GM21723 (cell line): Measurements from ENCODE around the gene GPX2.

Experiments
- ATAC-seq: cut with Tn5 transposase; IDR thresholded peaks from one replicate; pipeline ENCODE4 v1.9.1; 2021; ENCODE audit warnings: mild to moderate bottlenecking, moderate library complexity; ENCODE audit not compliant: unreplicated experiment

GPX2 gene

DNA sequence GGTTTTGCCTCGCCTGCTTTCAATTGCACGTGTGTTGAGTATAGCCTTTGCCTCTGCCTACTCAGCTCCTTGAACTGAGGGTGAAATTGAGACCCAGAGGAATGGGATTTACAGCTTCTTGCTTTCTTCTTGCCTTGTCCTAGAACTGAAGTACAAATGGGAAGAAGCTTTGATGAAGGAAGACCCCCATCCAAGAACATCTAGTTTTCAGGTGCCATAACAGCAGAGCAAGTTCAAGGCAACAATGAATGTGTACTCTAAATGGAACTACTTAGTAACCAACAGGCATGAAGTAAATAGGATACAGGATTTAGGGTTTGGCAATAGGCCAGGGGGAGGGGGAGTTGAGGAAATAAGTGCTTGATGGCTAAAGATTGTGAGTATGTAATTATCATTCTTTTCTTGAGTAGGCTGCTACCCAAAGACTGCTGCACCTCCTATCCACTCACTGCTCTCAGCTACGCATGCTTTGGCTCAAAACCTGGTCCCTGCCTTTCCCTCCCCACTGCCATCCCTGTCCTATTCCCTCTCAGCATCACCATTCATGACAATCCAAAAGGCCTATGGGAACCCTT is 2.1 kb downstream of the GPX2 start:
- ATAC-seq, result no peak

GRCh38 chr14:64939817-64940190 is 2.7 kb downstream of the GPX2 start:
- no peak for ATAC-seq

GRCh38 chr14:64938972-64939816 is 3.4 kb downstream of the GPX2 start:
- ATAC-seq, result no peak

GRCh38 chr14:64937821-64938193 is 4.7 kb downstream of the GPX2 start:
- ATAC-seq, result no peak

DNA sequence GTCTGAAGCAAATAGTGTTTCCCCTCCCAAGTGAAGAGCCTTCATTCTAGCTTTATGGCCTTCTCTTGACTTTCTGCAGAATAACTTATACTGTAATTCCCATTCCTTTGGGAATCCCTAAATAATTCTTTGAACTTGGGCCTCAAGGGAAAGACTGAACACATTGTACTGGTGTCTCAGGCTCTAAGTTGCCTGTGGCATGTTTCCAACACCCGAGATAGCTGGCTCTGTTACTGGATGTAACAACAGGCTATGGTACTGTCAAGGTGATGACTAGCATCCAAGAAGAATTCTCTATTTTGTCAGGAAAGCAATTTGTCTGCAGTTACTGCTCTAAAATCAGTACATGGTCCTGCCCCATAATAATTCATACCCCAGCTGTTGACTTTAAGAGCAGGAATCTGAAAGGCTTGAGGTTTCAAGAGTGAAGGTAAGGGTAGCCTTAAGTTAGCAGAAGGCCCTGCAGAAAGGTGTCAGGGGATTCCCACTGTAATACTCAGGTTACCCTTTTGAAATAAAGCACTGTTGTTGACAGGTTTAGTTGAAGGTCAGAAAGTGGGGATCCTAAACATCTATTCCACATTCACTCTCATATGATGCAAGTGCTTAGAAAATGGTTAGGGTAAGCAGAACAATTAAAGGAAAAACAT is 5.2 kb downstream of the GPX2 start:
- ATAC-seq, result no peak

- ATAC-seq, result no peak
Measured at GRCh38 chr14:64935508-64935907, 7.0 kb downstream of the GPX2 start.

- ATAC-seq, result no peak
Measured at GRCh38 chr14:64934338-64934929, 8.1 kb downstream of the GPX2 start.

DNA sequence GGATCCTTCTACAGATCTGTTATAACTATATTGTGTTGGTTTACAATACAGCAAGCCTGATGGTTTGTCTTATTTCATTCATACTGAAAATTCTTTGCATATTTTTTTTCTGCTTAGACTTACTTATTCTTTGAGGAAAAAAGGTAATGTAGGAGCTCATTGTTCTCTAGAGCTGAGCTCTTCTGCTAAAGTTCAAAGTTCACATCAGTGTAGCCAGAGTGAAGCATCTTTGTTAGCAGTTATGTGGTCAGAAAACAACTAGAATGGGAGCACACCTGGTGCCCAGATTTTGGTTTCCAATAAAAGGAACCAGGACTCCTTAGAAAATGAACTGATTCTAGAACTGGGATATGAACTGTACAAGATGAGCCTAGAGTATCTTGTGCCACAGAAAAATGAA is 10.3 kb downstream of the GPX2 start:
- no peak for ATAC-seq

DNA sequence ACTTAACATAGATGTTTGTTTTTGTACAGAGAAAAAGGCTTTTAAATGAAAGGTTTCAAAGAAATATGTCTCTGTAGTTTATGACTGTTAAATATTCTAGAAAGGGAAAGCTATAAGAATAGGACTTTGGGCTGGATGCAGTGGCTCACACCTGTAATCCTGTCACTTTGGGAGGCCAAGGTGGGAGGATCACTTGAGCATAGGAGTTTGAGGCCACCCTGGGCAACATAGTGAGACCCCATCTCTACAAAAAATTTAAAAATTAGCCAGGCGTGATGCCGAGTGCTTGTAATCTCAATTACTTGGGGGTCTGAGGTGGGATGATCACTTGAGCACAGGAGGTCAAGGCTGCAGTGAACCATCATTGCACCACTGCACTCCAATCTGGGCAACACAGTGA is 11.4 kb downstream of the GPX2 start:
- ATAC-seq, result no peak

- ATAC-seq, result no peak
Measured at GRCh38 chr14:64930085-64930843, 12.3 kb downstream of the GPX2 start.

DNA sequence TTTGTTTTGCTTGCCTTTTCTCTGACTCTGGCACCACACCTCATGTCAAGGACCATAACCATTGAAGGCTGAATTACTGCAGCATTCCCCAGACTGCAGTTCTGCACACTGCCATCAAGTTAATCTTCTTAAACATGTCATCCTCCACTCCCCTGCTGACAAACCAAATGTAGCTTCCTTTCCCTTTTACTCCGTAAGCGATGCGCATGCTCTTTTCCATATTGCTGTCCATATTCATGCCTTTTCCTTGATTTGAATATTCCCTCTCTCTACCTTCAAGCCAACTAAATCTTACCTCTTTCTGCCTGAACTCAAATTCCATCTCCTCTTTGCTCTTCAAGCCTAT is 13.6 kb downstream of the GPX2 start:
- no peak for ATAC-seq

DNA sequence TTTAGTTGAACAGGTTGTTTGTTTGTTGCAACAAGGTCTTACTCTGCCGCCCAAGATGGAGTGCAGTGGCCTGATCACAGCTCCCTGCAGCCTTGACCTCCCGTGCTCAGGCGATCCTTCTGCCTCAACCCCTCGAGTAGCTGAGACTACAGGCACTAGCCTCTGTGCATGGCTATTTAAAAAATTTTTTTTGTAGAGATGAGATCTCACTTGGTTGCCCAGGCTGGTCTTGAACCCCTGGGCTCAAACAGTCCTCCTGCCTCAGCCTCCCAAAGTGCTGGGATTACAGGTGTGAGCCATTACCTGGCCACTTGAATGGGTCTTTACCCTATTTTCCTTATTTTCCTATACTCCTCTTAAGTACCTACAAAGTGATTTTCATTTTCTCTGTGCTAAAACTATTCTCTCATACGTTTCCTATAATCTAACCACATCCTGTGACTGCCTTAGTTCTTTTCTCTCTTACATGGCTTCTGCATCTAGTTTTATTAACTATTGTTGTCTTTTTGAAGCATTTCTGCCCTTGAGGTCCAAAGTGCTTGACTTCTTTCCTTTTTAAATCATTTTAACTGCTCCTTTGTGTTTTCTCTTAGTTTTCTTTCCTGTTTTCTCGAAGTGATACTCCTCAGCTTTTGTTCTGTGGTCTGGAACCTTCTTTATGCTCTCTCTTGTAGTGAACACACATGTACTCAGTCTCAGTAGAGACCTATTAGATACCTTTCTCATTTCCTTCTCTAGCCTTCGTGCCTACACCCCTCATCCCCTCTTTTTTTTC is 14.1 kb downstream of the GPX2 start:
- peak; percentile 83 for ATAC-seq

GRCh38 chr14:64927031-64927430 is 15.5 kb downstream of the GPX2 start:
- ATAC-seq, result no peak

DNA sequence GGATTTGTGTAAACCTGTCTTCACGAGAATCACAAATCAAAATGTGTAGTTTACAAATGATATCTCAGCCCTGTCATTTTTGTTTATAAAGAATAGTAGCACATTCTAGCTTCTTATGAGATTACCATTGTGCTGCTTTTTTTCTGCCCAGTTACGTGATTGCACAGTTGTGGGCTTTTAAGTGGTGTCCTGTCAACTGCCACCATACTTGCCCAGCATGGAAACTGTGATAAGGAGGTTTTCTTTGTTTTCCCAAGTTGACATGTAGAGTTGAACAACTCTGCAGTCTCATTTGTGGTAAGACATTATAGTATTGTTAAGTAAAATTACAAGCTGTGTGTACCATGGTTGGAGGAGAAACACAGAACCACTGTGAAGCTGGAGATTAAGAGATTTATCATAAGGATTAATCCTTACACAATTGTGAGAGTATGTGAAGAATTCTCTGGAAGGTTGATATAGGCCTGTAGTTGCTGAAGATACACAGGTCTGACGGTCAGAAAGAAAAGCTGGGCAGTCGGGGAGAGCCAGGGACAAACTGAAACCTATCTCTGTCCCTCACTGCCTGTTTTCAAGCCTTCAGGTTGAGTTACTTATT is 16.0 kb downstream of the GPX2 start:
- no peak for ATAC-seq

DNA sequence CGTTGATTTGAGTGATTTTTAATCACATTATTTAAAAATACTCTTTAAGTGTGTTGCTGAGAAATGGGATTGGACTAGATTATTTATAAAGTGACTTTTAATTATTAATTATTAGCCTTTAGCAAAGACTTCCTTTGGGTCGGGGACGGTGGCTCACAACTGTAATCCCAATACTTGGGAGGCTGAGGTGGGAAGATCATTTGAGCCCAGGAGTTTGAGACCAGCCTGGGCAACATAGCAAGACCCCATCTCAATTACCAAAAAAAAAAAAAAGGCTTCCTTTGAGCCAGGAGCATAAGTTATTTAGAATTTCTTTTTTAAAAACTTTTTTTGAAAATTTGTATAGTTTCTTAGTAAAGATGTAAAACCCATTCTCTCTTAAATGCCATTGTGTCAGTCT is 19.5 kb downstream of the GPX2 start:
- no peak for ATAC-seq

- ATAC-seq, result no peak
Measured at GRCh38 chr14:64920465-64920864, 22.1 kb downstream of the GPX2 start.

- ATAC-seq, result no peak
Measured at GRCh38 chr14:64919618-64920017, 22.9 kb downstream of the GPX2 start.

GRCh38 chr14:64919215-64919614 is 23.3 kb downstream of the GPX2 start:
- no peak for ATAC-seq

DNA sequence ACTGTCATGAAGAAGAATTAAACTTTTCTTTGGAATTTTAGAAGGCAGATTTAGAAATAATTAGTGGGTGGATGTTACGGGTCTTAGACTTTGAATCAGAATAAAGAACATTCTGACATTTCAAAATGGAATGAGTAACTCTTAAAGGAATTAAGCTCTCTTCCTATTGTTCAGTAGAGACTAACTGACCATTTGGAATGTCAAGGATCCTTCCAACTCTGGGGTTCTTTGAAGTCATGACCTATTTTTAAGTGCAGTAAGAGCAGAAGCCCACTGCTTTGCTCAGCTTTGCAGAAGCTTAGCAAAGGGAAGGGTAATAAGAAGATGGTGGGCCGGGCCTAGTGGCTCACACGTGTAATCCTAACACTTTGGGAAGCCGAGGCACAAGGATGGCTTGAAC is 24.3 kb downstream of the GPX2 start:
- ATAC-seq, result no peak

- ATAC-seq, result no peak
Measured at GRCh38 chr14:64915797-64916196, 26.7 kb downstream of the GPX2 start.
